Measurements from ENCODE around the gene SSC5D. TPM values are rescaled to one million over a fixed set of nuclear protein-coding genes. Genes with fewer than 3 reads are reported as not detected.
A peak's percentile ranks its signal among the peaks of the same experiment; 100 is the strongest.

SSC5D gene
- total and polyA plus RNA-seq, 10 of the 15 experiments (the other 5 are each of a cell fraction or from before 2014, with no cell fraction given): 0.03 to 0.13 (median 0.05) TPM; not detected in 4

DNA sequence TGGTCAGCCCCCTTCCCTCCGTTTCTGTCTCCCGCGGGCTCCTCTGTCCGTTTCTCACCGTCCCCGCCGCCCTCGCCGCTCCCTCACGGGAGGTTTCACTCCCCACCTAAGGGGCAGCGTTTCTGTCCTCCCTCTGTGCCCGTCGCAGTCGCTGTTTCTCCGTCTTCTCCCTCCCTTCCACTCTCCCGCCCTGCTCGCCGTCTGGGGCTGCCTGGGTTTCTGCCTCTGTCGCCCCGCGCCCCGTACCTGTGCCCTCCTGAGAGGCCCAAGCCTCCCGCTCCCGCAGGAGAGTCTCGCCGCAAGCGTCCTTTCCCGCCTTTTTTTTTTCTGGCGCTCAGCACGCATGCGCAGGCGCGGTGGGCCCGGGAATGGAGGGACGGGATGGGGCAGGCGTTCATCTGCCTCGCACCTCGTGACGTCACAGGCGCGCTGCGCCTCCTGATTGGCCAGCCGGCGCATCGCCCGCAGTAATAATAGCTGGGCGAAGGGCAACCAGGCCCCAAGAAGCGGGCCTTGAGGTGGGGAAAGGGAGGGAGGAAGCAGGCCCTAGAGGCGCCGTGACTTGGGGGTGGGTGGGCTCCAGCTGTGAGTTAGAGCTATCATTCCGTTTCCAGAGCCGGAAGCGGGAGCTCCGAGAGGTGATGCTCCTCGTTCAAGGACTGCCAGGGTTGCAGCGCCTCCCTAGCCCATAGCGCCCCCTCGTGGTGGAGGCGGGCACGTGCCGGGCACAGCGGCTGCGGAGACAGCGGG is 15.4 kb downstream of the SSC5D start (continued):
- TF ChIP-seq EZH2 (IDR thresholded peaks at IDR 0.05; ENCODE audit: borderline replicate concordance, control insufficient read depth, low read depth, low read length) (no peak), CBX3 (IDR thresholded peaks at IDR 0.05; ENCODE audit: borderline replicate concordance, low read depth) (no peak), ZSCAN29 (IDR thresholded peaks at IDR 0.05) (no peak), NFYB (IDR thresholded peaks at IDR 0.05; ENCODE audit: insufficient read depth, low read depth, low read length) (peak; percentile 93), SRF (IDR thresholded peaks at IDR 0.05; ENCODE audit: low read depth in 2 of 2, low read length in 2 of 2) (no peak), FOXM1 (IDR thresholded peaks at IDR 0.05; ENCODE audit: low read depth, low read length) (no peak), WRNIP1 (IDR thresholded peaks at IDR 0.05; ENCODE audit: borderline replicate concordance, low read depth, low read length) (no peak), ESRRA (IDR thresholded peaks at IDR 0.05; ENCODE audit: low read length) (no peak), POLR2AphosphoS5 (IDR thresholded peaks at IDR 0.05; ENCODE audit: low read length) (no peak), ZNF622 (IDR thresholded peaks at IDR 0.05) (no peak), NR2C1 (IDR thresholded peaks at IDR 0.05) (no peak), SMARCA5 (IDR thresholded peaks at IDR 0.05) (peak; percentile 77), STAT3 (IDR thresholded peaks at IDR 0.05; ENCODE audit: low read depth, low read length) (no peak), NBN (IDR thresholded peaks at IDR 0.05) (peak; percentile 100), YBX1 (IDR thresholded peaks at IDR 0.05) (no peak), NRF1 (conservative IDR thresholded peaks at IDR 0.05; ENCODE audit: low read depth, low read length) (peak; percentile 77), KAT2A (conservative IDR thresholded peaks at IDR 0.05; ENCODE audit: control insufficient read depth, low read depth, low read length) (no peak), SMC3 (IDR thresholded peaks at IDR 0.05; ENCODE audit: borderline replicate concordance, low read length) (peak; percentile 70), SREBF2 (IDR thresholded peaks at IDR 0.05; ENCODE audit: low read length) (no peak), IKZF1 (conservative IDR thresholded peaks at IDR 0.05) (peak; percentile 64), HDAC2 (IDR thresholded peaks at IDR 0.05) (no peak)
- TF ChIP-seq, protein P1, sequence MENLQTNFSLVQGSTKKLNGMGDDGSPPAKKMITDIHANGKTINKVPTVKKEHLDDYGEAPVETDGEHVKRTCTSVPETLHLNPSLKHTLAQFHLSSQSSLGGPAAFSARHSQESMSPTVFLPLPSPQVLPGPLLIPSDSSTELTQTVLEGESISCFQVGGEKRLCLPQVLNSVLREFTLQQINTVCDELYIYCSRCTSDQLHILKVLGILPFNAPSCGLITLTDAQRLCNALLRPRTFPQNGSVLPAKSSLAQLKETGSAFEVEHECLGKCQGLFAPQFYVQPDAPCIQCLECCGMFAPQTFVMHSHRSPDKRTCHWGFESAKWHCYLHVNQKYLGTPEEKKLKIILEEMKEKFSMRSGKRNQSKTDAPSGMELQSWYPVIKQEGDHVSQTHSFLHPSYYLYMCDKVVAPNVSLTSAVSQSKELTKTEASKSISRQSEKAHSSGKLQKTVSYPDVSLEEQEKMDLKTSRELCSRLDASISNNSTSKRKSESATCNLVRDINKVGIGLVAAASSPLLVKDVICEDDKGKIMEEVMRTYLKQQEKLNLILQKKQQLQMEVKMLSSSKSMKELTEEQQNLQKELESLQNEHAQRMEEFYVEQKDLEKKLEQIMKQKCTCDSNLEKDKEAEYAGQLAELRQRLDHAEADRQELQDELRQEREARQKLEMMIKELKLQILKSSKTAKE (IDR thresholded peaks at IDR 0.05; ENCODE audit: low read depth, poor library complexity, severe bottlenecking): no peak
- TF ChIP-seq, protein P2, sequence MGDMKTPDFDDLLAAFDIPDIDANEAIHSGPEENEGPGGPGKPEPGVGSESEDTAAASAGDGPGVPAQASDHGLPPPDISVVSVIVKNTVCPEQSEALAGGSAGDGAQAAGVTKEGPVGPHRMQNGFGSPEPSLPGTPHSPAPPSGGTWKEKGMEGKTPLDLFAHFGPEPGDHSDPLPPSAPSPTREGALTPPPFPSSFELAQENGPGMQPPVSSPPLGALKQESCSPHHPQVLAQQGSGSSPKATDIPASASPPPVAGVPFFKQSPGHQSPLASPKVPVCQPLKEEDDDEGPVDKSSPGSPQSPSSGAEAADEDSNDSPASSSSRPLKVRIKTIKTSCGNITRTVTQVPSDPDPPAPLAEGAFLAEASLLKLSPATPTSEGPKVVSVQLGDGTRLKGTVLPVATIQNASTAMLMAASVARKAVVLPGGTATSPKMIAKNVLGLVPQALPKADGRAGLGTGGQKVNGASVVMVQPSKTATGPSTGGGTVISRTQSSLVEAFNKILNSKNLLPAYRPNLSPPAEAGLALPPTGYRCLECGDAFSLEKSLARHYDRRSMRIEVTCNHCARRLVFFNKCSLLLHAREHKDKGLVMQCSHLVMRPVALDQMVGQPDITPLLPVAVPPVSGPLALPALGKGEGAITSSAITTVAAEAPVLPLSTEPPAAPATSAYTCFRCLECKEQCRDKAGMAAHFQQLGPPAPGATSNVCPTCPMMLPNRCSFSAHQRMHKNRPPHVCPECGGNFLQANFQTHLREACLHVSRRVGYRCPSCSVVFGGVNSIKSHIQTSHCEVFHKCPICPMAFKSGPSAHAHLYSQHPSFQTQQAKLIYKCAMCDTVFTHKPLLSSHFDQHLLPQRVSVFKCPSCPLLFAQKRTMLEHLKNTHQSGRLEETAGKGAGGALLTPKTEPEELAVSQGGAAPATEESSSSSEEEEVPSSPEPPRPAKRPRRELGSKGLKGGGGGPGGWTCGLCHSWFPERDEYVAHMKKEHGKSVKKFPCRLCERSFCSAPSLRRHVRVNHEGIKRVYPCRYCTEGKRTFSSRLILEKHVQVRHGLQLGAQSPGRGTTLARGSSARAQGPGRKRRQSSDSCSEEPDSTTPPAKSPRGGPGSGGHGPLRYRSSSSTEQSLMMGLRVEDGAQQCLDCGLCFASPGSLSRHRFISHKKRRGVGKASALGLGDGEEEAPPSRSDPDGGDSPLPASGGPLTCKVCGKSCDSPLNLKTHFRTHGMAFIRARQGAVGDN (IDR thresholded peaks at IDR 0.05): peak; percentile 12; the same call in 1 of the 2 replicates
- TF ChIP-seq, protein P3, sequence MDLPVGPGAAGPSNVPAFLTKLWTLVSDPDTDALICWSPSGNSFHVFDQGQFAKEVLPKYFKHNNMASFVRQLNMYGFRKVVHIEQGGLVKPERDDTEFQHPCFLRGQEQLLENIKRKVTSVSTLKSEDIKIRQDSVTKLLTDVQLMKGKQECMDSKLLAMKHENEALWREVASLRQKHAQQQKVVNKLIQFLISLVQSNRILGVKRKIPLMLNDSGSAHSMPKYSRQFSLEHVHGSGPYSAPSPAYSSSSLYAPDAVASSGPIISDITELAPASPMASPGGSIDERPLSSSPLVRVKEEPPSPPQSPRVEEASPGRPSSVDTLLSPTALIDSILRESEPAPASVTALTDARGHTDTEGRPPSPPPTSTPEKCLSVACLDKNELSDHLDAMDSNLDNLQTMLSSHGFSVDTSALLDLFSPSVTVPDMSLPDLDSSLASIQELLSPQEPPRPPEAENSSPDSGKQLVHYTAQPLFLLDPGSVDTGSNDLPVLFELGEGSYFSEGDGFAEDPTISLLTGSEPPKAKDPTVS (IDR thresholded peaks at IDR 0.05; ENCODE audit: low read depth, low read length): no peak
- TF ChIP-seq, protein P4, sequence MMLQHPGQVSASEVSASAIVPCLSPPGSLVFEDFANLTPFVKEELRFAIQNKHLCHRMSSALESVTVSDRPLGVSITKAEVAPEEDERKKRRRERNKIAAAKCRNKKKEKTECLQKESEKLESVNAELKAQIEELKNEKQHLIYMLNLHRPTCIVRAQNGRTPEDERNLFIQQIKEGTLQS (IDR thresholded peaks at IDR 0.05; ENCODE audit: borderline replicate concordance, extremely low read depth, low read depth, low read length): no peak

Measured in GM12878 (cell line).